GM21367 (cell line): Measurements from ENCODE around the gene ZNF30.
A peak's percentile ranks its signal among the peaks of the same experiment; 100 is the strongest.
"Not testable (repeated sequence)": the region's sequence is repeated elsewhere in the genome, so short reads cannot be mapped to it uniquely, and the experiment has no call there.

Source experiments
- ATAC-seq: cut with Tn5 transposase; IDR thresholded peaks from one replicate; pipeline ENCODE4 v1.9.1; 2021; ENCODE audit not compliant: unreplicated experiment

ZNF30 gene

DNA sequence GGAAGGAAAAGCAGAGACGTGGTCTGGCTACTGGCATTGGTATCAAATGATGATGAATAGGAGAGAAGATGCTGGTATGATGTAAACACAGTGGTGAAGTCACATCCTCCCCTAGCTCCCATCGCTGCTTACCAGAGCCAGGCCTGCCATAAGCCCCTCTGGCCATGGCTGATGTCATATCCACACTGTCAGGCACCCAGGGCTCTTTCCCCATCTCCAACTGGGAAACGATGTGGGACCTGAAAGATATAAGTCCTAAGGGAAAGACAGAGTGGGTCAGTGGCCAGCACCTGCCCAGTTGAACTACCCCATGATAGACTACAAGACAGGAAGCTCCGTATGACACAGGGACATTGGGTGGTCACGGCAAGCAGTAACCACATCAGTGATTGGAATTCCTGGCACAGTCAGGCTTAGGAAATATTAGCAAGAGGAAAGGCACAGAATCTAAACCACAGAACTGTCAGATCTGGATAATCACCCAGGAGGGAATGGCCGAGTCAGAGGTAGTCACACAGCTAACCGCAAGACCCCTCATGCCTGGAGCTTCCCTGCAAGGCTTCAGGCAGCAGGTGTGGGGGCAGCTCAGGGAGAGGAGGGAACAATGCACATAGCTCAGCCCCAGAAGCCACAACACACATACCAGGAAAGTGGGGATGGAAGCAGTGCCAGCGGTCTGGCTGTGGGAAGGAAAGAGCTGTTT, 33.6 kb downstream of the ZNF30 start:
- no peak for ATAC-seq

DNA sequence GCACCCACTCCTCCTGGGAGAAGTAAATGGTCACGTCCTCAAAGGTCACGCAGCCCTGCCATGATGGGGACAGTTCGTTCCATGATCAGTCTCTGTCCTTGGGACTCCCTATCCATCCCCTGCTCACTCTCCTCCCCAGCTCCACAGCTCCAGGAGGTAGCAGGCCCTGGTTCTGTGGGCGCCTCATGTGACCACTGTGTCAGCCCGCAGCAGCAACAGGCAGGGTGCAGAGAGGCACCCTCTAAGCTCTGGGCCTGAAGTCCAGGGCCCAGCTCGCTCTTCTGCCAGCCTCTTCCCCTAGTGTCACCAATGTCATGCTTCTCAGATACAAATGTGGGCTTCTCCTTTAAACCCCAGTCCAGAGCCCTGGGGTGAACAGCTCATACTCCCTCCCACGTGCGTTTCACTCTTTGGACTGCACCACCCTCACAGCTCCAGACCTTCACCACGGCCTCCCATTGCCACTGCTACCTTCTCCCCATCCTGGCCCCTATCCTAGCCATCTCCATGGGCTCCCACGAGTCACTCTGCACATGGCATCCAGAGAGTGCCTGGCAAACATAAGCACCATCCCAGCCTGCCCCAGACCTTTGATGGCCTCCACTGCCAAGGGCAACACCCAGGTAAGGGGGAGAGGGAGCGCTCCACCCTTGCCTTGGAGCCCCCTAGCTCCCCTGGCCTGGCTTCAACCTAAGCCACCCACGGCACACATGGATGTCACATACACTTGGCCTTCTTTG, 34.4 kb downstream of the ZNF30 start:
- ATAC-seq: no peak

DNA sequence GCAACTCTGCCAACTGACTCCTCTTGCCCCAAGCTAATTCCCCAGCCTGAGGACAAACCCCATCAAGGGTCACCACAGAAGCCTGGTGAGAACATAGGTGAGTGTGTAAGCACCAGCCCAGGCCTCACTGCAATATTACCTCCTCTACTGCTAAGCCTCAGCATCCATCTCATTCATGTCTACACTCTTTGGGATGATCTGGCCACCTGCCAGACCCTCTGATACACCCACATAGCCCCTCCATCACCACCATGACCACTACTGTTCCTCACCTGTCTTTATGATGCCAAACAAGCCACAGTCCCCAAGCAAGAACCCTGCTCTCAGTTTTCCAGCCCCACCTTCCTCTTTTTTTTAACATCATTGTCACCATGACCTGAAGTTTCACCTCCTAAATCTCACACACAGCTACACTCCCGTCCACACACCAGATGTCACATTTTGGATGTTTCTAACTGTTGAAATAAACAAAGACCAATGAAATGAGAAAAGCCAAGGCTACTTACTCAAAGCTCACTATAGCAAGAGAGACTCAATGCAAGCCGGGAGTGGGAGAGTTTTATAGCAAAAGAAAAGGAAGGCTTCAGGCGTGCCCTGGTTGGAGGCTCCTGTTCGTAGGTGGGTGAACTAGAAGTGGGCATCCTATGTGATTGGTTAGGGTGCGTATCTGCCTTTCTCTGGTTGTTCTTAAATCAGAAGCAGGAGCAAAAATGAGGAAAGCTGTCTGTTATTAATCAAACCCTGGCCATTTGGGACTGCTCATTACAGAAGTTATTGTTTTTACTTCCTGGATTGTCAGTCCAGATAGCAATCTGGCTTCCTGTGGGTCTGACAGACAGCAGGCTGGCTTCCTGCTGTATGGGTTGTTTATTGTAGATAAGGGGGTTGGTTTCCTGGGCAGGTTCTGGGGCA, 35.3 kb downstream of the ZNF30 start:
- ATAC-seq: no peak

DNA sequence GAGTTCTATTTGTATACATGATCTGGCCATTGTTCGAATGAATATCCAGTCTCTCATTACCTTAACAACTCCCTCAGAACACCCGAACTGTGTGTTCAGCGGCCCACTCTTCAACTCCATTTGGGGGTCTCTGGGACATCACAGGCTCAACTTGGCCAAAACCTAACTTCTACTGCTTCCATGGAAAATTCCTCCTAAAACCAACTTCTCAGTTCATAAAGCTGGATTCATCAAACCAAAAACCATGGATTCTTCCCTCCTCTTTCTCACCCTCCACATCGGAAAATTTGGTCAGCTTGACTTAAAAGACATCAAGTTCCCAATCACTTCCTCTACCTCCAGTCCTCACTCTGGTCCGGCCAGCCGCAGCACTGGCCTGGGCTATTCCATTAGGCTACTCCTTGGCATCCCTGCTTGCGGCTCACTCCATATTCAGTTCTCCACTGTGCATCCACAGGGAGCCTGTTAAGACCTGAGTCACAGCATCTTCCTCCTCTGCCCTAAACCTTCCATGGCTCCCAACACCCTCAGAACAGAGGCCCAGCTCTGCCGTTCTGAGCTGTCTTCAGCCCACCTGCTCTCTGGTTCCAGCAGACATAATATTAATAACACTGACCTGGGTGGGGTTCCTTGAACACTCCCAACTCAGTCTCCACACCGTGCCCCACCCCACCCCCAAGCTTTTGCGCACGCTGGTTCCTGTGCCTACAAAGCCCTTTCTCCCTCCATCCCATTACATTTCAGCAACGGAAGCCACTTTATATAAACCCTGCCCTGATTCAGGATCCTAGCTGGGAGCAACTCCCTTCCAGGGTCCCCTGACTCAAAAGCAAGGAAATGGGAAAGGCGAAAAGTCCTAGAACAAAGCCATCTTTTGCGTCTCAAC, 36.2 kb downstream of the ZNF30 start:
- no peak for ATAC-seq

DNA sequence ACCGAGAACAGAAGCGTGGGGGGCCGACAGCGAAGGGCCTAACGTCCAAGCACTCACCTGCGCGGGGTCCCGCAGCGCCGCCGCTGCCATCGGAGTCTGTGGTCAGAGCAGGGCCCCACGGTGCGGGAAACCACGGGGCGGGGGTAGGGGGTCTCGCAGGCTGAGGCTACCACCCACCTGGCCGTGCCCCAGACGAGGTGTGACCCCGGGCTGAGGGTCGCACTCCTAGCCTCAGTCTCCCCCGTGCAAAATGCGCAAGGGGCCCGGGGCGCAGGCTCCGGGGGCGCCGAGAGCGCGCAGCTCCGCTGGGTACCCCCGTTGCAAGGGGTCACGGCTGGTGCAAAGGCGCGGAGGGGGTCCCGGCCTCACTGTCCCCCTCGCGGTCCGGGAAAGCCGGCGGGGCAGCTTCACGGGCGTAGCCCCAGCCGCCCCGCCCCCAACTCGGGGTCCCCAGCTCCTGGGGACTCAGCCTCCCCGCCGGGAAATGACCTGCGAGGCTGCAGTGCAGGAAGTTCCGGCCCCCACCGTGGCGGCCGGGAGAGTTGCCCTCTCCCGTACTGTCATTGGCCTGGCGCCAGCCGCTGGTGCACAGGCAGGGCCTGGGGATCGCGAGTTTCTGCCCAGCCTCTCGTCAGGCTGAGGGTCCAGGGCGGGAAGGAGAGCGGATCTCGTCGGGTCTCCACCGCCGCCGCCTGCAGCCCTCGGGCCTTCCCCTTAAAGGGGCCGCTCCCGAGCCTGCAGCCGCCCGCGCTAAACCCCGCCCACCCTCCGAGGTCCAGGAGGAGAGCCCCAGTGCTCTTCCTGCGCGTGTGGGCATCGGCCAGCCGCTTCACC, 37.1 kb downstream of the ZNF30 start, which contains the start of gene ZNF792:
Gene ZNF792, minus strand, starts transcription at position 657 of the 834 bp plus-strand sequence. Its CDS starts 567 bp downstream, at position 90.
- ATAC-seq: peak; percentile 60

DNA sequence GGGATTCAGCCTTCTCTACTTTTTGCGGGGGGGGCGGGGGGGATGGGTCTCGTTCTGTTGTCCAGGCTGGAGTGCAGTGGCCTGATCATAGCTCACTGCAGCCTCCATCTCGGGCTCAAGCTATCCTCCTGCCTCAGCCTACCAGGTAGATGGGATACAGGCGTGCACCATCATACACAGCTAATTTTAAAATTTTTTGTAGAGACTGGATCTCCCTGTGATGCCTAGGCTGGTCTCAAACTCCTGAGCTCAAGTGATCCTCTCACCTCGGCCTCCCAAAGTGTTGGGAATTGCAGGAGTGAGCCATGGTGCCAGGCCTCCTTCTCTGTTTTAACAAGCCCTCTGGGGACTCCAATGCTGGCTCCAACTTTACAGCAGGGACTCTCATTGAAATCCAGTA, 37.9 kb downstream of the ZNF30 start:
- ATAC-seq: no peak

DNA sequence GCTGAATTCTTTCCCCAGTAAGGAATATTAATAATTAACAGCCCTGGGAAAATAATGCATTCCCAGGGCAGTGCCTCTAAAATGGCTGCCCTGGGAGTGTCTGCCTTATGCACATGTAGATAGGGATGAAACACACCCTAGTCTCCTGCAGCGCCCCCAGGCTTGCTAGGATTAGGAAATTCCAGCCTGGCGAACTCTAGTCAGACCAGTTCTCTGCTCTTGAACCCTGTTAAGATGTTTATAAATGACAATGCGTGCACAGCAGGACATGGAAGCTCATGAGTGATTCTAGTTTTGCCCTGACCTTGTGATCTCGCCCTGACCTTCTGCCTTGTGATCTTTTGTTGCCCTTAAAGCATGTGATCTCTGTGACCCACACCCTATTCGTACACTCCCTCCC, 38.8 kb downstream of the ZNF30 start:
- ATAC-seq: not testable (repeated sequence)

DNA sequence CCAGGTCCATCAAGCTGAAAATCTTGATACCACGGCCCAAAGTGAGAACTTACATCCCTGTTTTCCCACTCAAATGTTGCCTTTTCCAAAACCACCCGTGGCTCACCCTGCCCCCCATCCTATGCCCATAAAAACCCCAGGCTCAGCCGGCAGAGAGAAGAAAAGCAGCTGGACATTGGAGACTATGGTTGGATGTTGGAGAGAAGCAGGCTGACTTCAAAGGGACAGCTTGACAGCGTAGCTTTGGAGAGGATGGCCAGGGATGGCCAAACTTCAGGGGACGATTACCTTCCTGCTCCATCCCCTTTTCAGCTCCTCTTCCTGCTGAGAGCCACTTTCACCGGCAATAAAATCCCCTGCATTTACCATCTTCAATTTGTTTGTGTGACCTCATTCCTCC, 40.8 kb downstream of the ZNF30 start:
- ATAC-seq: no peak

DNA sequence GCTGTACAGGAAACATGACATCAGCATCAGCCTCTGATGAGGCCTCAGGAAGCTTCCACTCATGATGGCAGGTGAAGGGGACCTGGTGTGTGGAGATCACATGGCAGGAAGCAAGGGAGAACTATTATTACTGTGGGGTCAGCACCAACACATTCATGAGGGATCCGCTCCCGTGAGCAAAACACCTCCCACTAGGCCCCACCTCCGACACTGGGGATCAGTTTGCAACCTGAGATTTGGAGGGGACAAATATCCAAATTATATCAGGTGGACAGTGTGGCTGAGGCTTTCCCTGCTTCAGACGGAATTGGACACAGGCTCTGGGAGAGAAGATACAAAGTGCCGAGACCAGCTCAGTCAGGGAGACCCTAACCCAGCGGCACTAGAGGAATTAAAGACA, 43.0 kb downstream of the ZNF30 start:
- no peak for ATAC-seq

DNA sequence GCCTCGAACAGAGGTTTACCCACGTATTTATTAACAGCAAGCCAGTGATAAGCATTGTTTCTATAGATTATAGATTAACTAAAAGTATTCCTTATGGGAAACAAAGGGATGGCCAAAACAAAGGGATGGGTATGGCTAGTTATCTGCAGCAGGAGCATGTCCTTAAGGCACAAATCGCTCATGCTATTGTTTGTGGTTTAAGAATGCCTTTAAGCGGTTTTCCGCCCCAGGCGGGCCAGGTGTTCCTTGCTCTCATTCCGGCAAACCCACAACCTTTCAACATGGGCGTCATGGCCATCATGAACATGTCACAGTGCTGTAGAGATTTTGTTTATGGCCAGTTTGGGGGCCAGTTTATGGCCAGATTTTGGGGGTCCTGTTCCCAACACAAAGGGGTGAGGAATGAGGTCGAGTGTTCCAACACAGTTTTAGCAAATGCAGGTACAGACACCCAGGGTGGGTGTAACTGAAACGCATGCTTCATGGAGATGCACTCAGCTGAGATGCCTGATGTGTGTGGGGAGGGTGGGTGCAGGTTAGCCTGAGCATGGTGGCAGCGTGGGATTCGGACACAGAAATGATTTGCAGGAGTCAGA, 43.6 kb downstream of the ZNF30 start:
- not testable (repeated sequence) for ATAC-seq

DNA sequence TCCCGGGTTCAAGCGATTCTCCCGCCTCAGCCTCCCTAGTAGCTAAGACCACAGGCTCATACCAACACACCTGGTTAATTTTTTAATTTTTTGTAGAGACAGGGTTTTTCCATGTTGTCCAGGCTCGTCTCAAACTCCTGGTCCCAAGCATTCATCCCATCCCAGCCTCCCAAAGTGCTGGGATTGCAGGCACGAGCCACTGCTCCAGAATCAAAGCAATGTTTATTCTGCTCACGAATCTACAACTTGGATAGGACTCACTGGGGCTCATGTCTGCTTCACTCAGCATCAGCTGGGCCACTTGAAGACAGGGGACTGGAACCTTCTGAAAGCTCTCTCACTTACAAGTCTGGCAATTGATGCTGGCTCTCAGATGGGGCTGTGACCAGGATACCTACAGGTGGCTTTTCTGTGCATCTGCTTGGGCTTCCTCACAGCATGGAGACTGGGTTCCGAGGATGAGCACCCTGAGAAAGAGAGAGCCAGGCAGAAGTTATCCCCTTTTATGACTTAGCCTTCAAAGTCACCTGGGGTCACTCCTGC, 45.5 kb downstream of the ZNF30 start:
- ATAC-seq: no peak

DNA sequence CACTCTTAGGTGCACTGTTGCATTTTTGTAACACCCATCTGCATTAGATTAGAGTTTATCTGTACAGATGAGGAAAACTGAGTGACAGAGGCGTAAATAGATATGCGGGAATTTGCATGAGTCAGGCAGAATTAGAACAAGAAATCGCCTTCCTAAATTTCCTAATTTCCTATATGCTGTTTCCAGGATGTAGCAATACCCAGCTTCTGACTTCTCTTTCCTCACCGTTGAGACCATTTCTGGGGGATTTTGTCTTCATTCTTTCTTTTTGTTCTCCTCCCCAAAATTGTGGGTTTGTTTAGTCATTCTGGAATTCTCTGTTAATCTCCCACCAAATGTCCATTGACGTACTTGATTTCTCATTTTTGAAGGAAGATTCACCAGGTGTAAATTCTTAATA, 47.9 kb downstream of the ZNF30 start:
- ATAC-seq: no peak

DNA sequence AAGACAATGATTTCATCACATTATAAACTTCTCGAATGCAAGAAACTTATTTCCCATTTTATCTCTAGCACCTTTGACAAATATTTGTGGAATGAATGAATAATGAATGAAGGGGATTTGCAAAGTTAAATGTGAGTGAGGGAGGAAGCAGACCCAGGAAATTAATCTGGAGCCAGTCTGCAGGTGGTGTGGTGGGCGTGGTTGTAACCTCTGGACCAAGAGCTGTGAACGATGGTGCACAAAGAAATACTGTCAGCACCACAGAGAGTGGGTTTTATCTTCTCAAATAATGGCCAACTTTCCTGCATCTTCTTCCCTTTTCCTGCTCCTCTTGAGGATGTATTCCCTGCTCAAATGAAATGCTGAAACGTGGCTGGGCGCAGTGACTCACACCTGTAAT, 48.4 kb downstream of the ZNF30 start:
- ATAC-seq: no peak

DNA sequence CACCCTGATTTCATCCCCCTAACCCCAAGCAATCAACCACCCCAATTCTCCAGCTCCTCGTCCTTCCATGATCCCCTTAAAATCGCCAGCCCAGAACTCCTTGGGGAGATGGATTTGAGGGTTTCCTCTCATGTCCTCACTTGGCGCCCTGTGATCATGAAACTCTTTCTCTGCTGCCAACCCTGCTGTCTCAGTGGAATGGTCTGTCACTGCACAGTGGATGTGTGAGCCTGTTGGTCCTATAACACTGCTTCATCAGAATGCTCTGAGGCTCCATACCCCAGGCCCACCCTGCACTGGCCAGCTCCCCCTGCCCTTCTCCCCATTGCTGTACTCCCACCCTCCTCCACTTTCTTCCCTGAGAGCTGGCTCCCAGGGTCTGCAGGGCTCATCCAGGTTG, 49.9 kb downstream of the ZNF30 start:
- ATAC-seq: no peak

DNA sequence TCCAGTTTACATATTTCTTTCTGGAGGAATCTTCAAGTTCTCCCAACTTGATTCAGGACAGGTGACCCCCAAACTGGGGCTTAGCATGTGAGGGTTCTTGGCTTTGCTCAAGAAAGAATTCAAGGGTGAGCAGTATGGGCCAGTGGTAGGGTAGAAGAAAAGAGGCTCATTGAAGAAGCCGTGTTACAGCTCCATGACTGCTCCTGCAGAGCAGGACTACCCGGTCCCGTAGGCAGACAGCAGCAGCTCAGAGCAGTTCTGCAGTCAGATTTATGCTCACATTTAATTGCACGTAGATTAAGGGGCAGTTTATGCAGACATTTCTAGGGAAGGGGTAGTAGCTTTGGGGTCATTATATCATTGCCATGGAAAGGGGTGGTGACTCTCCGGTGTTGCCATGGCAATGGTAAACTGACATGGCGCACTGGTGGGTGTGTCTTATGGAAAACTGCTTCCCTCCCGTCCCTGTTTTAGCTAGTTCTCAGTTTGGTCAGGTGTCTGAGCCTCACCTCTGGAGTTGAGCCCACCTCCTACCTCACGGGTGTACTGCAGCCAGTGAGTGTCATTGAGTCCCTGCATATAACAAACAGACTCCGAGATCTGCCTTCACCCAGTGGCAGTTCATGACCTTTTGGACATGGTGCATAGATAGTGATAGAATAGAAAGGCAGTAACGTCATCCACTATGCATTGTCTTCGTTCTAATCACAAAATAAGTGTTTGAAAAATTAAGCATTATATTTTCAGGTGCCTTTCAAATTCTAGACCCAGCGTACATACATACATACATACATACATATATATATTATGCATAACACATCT, 53.3 kb downstream of the ZNF30 start:
- no peak for ATAC-seq

DNA sequence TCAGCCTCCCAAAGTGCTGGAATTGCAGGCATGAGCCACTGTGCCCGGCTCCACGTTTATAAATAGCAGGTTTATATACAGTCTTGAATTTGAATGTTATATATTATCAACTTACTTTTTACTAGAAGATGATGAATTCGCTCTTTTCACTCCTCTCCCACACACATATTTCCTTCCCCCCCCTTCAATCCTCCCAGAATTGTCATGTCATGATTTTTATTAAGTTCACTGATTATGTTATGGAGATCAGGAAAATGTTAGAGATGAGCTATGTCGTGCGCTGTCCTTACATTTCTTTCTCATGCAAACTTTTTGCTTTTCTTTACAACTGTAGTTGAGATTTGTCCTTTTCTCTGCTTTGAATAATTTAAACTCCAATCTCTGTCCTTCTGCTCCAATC, 55.6 kb downstream of the ZNF30 start:
- ATAC-seq: no peak

DNA sequence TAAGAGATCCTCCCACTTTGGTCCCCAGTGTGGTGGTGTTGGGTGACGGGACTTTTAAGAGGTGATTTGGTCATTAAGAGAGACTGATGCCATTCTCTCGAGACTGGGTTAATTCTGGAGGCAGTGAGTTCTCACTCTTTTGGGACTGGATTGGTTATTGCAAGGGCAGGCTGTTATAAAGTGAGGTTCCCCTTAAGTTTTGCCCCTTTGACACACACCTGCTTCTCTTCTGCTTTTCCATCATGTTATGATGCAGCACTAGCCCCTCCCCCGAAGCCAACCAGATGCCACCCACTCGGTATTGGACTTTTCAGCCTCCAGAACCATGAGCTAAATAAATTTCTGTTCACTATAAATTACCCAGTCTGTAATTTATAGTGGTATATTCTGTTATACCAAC, 57.1 kb downstream of the ZNF30 start:
- no peak for ATAC-seq

DNA sequence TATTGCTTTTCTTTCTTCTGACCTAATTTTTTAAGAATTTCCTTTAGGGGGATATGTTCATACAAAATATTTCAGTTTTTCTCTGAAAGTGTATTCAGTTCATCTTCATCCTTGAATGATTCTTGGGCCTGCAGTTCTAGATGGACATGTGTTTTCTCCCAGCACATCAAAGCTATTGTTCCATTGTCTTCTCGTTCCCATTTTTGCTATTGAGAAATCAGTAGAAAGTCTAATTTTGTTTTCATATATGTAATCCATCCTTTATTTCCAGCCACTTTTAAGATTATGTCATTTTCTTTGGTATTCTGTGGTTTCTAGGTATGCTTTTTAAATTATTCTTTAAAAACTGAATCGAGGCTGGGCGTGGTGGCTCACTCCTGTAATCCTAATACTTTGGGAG, 57.6 kb downstream of the ZNF30 start:
- ATAC-seq: no peak
